Ascending aorta (tissue), 2 donors: ENCODE measurements around the gene KRTAP19-8. TPM values are rescaled to one million over a fixed set of nuclear protein-coding genes. Genes with fewer than 3 reads are reported as not detected.

ENCODE experiments used
- DNase-seq, 2 donors: peaks; one replicate each; pipeline ENCODE4 v3.0.0-alpha.2; 2019; ENCODE audit warnings: low spot score in 2 of 2
- H3K27ac ChIP-seq, 2 donors: fragments of 200-600 bp; sonication (generic); one replicate each; pipeline ENCODE4 v1.5.1; 2016 to 2017; ENCODE audit warnings: mild to moderate bottlenecking in 1 of 2
- H3K27me3 ChIP-seq: fragments of 200-600 bp; sonication (generic); one replicate; pipeline ENCODE4 v1.5.1; 2017
- H3K36me3 ChIP-seq, 2 donors: fragments of 200-600 bp; sonication (generic); one replicate each; pipeline ENCODE4 v1.5.1; 2016
- H3K4me1 ChIP-seq, 2 donors: fragments of 200-600 bp; sonication (generic); one replicate each; pipeline ENCODE4 v1.5.1; 2016 to 2017; ENCODE audit warnings: mild to moderate bottlenecking in 1 of 2
- H3K4me3 ChIP-seq, 2 donors: fragments of 200-600 bp; sonication (generic); one replicate each; pipeline ENCODE4 v1.5.1; 2016 to 2017; ENCODE audit warnings: mild to moderate bottlenecking in 1 of 2
- H3K9me3 ChIP-seq, 2 donors: fragments of 200-600 bp; sonication (generic); one replicate each; pipeline ENCODE4 v1.5.1; 2016
- intact Hi-C: fragments of 100-400 bp; cut with DNase I; formaldehyde crosslinking; loops from one replicate; pipeline ENCODE4 v1.15.1; 2023
- total RNA-seq: library from RNA; depleted of rRNA; stranded (reverse); fragments of >200 nt; gene quantifications from one replicate; pipeline ENCODE4 v1.1.0, GENCODE V29; 2016
- TF ChIP-seq, protein P1 (sequence below), 3 experiments: fragments of 200-600 bp in 2 of 3; fragments of 450-650 bp in 1 of 3; sonication (generic) in 2 of 3; IDR thresholded peaks; one replicate each; pipeline ENCODE4 v1.5.1; 2016 to 2019; ENCODE audit warnings: antibody characterized with exemption in 3 of 3, mild to moderate bottlenecking in 1 of 3, moderate library complexity in 1 of 3

KRTAP19-8 gene
- total RNA-seq, 1 donor from 2014 or later: not detected

DNA sequence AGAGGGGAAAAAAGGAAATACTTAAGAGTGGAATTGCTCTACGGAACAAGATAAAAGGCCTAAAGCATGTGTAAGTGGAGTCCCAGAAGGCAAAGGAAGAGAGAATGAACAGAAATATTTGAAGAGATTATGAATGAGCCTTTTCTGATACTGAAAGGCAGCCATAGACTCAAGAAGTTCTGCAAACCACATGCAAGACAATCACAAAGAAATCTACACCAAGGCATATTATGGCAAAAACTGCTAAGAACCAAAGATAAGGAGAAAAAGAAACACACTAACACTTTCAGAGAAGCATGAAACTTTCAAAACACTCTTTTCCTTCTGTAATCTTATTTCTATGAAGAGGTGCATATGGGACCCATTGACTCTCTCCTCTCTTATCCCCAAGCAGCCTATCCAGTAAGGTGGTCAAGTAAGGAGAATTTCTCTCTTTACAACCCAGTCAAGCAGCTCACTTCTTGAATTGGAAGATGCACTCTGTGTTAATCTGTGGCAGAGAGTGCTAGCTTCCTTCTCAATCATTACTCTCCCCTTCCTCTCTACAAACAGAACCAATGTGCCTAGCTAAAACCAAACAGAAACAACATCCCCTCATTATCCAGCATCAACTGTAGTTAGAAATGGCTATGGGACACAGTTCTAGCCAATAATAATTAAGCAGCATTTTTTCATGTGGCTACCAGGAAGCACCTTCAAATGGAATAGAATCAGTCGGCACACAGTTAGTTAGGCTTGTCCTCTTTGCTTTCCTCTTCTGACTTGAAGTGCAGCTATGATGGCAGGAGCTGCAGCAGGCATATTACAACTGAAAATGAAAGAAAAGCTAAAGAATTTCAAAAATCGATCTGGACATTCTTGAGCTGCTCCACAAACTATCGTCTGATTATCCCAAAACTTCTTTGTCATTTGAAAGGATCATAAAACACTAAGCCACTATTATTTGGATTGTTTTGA, 25.9 kb downstream of the KRTAP19-8 start:
- Histone ChIP-seq H3K4me3 (no peak overlapping the region), H3K4me1 (no peaks in the 10 kb centered on the region), H3K9me3 (no peaks in the 10 kb centered on the region), H3K27me3 (no peaks in the 10 kb centered on the region), H3K27ac (no peak overlapping the region), H3K36me3 (no peaks in the 10 kb centered on the region)
- DNase-seq: no peak
- intact Hi-C loops: no loop called here
- TF ChIP-seq, protein P1, sequence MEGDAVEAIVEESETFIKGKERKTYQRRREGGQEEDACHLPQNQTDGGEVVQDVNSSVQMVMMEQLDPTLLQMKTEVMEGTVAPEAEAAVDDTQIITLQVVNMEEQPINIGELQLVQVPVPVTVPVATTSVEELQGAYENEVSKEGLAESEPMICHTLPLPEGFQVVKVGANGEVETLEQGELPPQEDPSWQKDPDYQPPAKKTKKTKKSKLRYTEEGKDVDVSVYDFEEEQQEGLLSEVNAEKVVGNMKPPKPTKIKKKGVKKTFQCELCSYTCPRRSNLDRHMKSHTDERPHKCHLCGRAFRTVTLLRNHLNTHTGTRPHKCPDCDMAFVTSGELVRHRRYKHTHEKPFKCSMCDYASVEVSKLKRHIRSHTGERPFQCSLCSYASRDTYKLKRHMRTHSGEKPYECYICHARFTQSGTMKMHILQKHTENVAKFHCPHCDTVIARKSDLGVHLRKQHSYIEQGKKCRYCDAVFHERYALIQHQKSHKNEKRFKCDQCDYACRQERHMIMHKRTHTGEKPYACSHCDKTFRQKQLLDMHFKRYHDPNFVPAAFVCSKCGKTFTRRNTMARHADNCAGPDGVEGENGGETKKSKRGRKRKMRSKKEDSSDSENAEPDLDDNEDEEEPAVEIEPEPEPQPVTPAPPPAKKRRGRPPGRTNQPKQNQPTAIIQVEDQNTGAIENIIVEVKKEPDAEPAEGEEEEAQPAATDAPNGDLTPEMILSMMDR (IDR thresholded peaks at IDR 0.05): no peak

DNA sequence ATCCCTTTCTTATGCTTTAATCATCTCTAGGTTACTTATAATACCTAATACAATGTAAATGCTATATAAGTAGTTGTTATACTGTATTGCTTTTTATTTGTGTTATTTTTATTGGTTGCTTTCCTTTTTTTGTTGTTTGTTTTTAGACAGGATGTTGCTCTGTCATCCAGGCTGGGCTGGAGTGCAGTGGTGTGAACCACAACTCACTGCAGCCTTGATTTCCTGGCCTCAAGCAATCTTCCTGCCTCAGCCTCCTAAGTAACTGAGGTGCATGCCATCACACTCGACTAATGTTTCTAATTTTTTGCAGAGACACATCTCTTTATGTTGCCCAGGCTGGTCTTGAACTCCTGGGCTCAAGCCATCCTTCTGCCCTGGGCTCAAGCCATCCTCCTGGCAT, 26.9 kb downstream of the KRTAP19-8 start:
- Histone ChIP-seq H3K4me1 (no peaks in the 10 kb centered on the region), H3K36me3 (no peaks in the 10 kb centered on the region), H3K27ac (no peak overlapping the region), H3K9me3 (no peaks in the 10 kb centered on the region), H3K27me3 (no peaks in the 10 kb centered on the region), H3K4me3 (no peak overlapping the region)
- DNase-seq: no peak
- TF ChIP-seq, protein P1 (IDR thresholded peaks at IDR 0.05): no peak
- intact Hi-C loops: no loop called here

DNA sequence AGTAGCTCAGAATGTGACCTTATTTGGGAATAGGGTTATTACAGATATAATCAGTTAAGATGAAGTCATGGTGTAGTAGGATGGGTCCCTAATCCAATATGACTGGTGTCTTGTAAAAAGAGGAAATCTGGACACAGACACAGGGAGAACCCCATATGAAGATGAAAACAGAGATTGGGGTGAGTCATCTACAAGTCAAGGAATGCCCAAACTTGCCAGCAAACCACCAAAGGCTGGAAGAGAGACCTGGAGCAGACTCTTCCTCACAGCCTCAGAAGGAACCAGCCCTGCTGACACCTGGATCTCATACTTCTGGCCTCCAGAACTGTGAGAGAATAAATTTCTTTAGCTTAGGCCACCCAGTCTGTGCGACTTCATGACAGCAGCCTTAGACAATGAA, 29.9 kb downstream of the KRTAP19-8 start:
- Histone ChIP-seq H3K27me3 (no peaks in the 10 kb centered on the region), H3K36me3 (no peaks in the 10 kb centered on the region), H3K4me3 (no peak overlapping the region), H3K4me1 (no peaks in the 10 kb centered on the region), H3K9me3 (no peaks in the 10 kb centered on the region), H3K27ac (no peak overlapping the region)
- no peak for DNase-seq
- intact Hi-C loops: no loop called here
- TF ChIP-seq, protein P1 (IDR thresholded peaks at IDR 0.05): no peak

DNA sequence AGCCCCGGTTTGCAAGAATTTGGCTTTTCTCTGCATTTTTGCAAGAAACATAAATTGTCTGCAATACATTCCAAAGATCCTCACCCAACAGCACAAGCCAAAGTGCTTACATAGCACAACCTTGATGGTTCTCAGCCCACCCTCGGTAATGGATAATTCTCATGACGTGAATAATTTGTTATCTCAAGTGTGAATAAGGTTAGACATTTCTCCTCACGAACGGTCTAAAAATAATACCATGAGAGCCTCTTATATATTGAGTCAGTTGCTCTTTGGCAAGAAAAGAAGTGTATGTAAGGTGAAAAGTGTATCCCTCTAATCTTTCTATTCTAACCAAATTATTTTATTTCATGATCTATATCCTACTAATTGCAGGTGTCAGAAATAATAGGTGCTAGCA, 33.3 kb downstream of the KRTAP19-8 start:
- H3K27me3 ChIP-seq: no peaks in the 10 kb centered on the region
- H3K4me1 ChIP-seq: no peaks in the 10 kb centered on the region
- no peak overlapping the region for H3K27ac ChIP-seq
- no peak overlapping the region for H3K4me3 ChIP-seq
- intact Hi-C loops: no loop called here
- DNase-seq: no peak
- H3K9me3 ChIP-seq: no peaks in the 10 kb centered on the region
- TF ChIP-seq, protein P1 (IDR thresholded peaks at IDR 0.05): no peak
- no peaks in the 10 kb centered on the region for H3K36me3 ChIP-seq

DNA sequence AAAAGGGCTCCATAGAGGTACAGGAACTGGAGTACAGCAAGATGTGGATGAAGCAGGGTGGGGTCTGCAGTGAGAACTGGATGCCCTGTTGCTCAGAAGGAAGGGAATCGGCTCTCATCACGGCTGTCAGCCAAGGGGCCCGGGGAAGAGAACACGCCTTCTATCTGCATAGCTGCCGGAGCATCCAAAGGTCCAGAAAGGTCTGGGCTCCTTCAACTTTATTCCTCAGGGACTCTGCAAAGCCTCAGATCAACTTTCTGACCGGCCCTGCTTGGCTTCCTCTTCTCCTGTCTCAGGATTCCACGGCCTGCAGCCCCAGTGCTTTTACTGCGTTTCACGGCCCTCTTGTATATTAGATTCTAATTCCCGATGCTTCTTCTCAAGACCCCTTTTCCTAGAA, 34.8 kb downstream of the KRTAP19-8 start:
- no peak for DNase-seq
- intact Hi-C loops: no loop called here
- TF ChIP-seq, protein P1 (IDR thresholded peaks at IDR 0.05): no peak
- H3K4me3 ChIP-seq: no peak overlapping the region
- H3K27ac ChIP-seq: no peak overlapping the region
- H3K36me3 ChIP-seq: no peaks in the 10 kb centered on the region
- H3K27me3 ChIP-seq: no peaks in the 10 kb centered on the region
- H3K4me1 ChIP-seq: no peaks in the 10 kb centered on the region
- no peaks in the 10 kb centered on the region for H3K9me3 ChIP-seq
